ENCODE measurements around the gene MTA2.
"Not testable (repeated sequence)": the region's sequence is repeated elsewhere in the genome, so short reads cannot be mapped to it uniquely, and the experiment has no call there.

Gene MTA2

GRCh38 chr11:62592989-62593421 is 8.7 kb downstream of the MTA2 start:
- no peak for DNase-seq (ENCODE audit: low read depth in 1 of 2, low spot score in 1 of 2)

DNA sequence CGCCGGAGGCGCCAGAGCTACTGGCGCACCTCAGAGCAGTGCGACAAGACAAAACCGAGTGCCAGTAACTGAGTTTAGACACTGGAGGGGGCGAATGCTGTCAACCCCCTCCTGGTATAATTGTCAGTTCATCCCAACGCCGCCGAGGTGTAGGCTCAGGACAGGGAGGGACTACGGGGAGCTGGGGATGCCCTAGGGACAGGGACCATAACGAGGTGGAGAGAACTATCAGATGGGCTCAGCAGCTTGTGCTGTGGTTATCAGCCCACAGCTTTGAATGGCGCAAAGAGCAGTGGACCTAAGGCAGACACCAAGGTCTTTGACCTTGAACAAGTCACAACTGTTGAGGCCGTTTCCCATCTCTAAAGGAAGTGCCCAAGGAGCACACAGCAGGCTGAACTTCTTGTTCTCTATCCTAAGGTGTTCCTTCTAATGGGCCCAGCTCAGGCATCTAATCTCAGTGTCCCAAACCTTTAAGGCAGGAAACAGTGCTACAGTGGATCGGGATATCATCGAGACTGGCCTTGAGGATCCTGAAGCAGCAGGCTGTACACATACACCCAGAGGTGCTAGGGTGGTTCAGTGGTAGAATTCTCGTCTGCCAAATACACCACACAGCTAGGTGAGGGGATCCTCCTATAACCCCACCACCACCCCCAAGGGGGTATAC is 9.4 kb downstream of the MTA2 start:
- DNase-seq (ENCODE audit: low read depth in 1 of 2, low spot score in 1 of 2) = no peak

- peak; percentile 88 to 98 for DNase-seq (ENCODE audit: low read depth in 1 of 2, low spot score in 1 of 2)
These were observed 10.1 kb downstream of the MTA2 start, which contains the start of gene TUT1 for GRCh38 chr11:62591448-62592145. TSS of gene TUT1 (minus strand) at chr11:62591523. CDS start at chr11:62591485, 38 bp downstream.

DNA sequence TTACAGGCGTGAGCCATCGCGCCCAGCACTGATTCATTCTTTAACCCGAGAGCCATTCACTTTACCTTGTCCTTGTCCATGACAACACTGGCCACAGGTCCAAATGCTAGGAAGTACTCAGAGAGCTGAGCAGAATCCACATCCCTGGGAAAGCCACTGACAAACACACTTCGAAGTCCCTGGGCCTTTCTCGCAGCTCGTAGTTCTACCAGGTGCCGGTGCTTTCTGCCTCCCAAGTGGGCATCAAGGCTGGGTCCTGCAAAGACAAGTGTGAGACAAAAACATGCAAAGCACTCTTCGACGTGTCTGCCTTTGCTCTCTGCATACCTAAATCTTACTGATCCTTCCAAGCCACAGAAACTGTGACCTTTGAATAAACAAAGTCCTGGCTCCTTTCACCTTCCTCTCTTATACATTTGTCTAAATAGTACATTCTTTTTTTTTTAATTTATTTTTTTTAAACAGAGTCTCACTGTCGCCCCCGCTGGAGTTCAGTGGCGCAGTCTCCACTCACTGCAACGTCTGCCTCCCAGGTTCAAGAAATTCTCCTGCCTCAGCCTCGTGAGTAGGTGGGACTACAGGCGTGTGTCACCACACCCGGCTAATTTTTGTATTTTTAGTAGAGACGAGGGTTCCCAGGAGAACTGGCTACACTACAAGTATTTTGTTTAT is 12.6 kb downstream of the MTA2 start:
- no peak for DNase-seq (ENCODE audit: low read depth in 1 of 2, low spot score in 1 of 2)

- DNase-seq (ENCODE audit: low read depth in 1 of 2, low spot score in 1 of 2) = not testable (repeated sequence)
These were observed 16.3 kb downstream of the MTA2 start for GRCh38 chr11:62585356-62585755.

DNA sequence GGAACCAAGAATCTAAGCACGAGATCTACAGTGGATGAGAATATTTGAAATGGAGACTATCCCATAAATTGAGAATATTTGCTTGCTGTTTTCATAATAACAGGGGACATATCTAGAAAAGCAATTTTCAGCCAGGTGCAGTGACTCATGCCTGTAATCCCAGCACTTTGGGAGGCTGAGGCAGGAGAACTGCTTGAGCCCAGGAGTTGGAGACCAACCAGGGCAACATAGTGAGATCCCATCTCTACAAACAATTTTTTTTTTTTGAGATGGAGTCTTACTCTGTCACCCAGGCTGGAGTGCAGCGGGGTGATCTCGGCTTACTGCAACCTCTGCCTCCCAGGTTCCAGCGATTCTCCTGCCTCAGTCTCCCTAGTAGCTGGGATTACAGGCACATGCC is 19.9 kb downstream of the MTA2 start:
- not testable (repeated sequence) for DNase-seq (ENCODE audit: low read depth in 1 of 2, low spot score in 1 of 2)

GRCh38 chr11:62580959-62581715 is 20.5 kb downstream of the MTA2 start:
- no peak for DNase-seq (ENCODE audit: low read depth in 1 of 2, low spot score in 1 of 2)

GRCh38 chr11:62579252-62579651 is 22.4 kb downstream of the MTA2 start:
- no peak for DNase-seq (ENCODE audit: low read depth in 1 of 2, low spot score in 1 of 2)

DNA sequence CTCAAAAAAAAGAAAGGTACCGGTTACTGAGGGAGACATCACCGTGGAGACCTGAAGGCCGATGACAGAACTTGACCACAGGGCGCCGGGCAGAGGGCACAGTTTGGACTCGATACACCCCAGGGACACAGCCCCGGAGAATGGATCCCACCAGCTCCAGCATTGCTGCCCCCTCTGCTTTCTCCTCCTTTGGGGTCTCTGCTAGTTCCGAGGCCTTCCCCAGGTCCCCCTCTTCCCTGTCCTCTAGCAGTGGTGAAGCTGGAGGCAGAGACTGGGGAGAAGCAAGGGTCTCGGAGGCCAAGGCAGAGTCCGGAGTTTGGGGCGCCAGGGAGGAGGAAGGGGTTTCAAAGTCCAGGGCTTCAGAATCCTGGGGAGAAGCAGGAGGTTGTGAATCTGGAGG is 23.1 kb downstream of the MTA2 start:
- no peak for DNase-seq (ENCODE audit: low read depth in 1 of 2, low spot score in 1 of 2)

DNA sequence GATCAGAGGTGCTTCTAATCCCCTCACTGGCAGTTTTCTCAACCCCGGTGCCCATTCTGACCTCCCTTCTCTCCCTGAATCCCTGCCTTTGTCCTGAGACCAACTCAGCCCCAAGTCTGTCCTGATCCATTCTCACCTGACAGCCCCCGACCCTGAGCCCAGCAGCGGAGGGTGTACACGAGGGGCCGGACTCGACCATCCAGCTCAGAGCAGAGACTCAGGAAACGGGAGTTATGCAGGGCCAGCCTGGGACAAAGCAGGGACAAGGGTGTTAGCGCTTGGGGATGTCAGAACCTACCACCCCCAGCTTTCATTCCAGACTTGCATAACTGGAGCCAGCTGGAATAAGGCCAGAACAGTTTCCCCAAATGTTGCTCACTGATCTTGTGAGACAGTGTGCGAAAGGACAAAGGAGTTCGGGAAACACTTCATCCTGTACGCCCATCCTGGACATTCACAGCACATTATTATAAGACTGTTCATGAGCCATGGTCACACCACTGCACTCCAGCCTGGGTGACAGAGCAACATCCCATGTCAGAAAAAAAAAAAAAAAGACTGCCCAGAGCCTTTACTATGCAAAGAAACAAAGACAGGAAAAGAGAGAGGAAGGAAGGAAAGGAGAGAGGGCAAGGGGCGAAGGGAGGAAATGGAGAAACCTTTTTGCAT is 24.5 kb downstream of the MTA2 start:
- no peak for DNase-seq (ENCODE audit: low read depth in 1 of 2, low spot score in 1 of 2)

GRCh38 chr11:62575837-62576236 is 25.8 kb downstream of the MTA2 start:
- DNase-seq (ENCODE audit: low read depth in 1 of 2, low spot score in 1 of 2) = no peak

DNA sequence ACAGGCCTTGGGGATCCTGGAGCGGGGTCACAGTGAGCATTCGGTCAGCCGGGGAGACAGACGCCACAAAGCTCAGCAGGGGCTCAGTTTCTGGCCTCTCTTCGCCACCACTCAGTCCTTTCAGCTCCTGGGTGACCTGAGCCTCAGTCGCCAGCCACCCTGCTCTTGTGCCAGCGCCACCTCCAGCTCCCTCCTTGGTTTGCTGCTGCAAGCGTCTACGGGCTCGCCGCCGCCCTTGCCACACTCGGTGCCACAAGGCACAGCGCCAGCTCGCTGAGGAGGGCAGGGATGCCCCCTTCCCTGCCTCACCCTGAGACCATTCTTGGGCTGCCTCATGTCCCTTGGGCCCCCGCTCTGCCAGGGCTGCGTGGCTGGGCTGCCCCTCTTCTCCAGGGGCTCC is 26.5 kb downstream of the MTA2 start:
- DNase-seq (ENCODE audit: low read depth in 1 of 2, low spot score in 1 of 2) = no peak

- no peak for DNase-seq (ENCODE audit: low read depth in 1 of 2, low spot score in 1 of 2)
These were observed 27.1 kb downstream of the MTA2 start for GRCh38 chr11:62574363-62575071.

- peak; percentile 87 to 98 for DNase-seq (ENCODE audit: low read depth in 1 of 2, low spot score in 1 of 2)
These were observed 27.9 kb downstream of the MTA2 start, which contains the start of gene EEF1G for GRCh38 chr11:62573592-62574362. TSS of gene EEF1G (minus strand) at chr11:62573891. CDS start at chr11:62573842, 49 bp downstream.

GRCh38 chr11:62573006-62573591 is 28.6 kb downstream of the MTA2 start:
- no peak for DNase-seq (ENCODE audit: low read depth in 1 of 2, low spot score in 1 of 2)

- DNase-seq (ENCODE audit: low read depth in 1 of 2, low spot score in 1 of 2) = no peak
These were observed 29.2 kb downstream of the MTA2 start for GRCh38 chr11:62572431-62572830.

DNA sequence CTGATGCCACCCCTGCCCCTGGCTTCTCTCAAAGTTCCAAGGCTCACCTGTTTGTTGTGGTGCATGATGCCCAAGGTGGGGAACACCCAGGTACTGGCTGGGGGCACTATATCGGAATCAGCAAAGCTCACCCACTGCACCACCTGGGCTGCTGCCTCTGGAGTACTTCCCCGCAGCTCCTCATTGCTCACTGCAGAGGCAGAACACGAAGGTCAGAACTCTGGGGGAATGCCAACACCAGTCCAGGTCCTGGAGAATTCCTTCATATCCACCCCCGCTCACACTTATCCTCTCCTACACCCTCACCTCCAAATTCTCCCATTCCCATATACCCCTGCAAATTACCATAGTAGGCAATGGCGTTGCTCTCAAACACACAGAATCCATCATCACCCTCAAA is 30.2 kb downstream of the MTA2 start:
- not testable (repeated sequence) for DNase-seq (ENCODE audit: low read depth in 1 of 2, low spot score in 1 of 2)

- not testable (repeated sequence) for DNase-seq (ENCODE audit: low read depth in 1 of 2, low spot score in 1 of 2)
These were observed 30.8 kb downstream of the MTA2 start for GRCh38 chr11:62570903-62571302.

DNA sequence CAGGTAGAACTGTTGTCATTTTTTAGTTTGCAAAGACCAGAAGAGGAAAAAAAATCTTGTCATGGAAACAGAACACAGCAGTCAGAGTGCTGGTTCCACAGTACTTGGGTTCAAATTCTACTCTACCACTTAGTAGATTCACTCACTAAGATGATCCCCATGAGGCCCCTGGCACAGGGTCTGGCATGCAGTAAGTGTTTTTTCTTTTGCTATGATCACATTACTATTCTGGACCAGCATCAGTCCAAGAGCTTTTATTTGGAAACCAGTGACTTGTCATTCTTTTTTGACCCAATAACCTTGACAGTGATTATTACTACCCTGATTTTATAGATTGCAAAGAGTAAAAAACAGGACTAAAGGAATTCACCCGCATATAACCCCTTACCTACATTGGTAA is 32.1 kb downstream of the MTA2 start:
- DNase-seq (ENCODE audit: low read depth in 1 of 2, low spot score in 1 of 2) = no peak
